Hepatocyte (in vitro differentiated cells): ENCODE results near the gene SLC32A1.

ENCODE experiments used
- CTCF ChIP-seq: fragments of 200-600 bp; sonication (generic); IDR thresholded peaks from 2 replicates; pipeline ENCODE4 v1.5.1; 2016; ENCODE audit warnings: antibody characterized with exemption, mild to moderate bottlenecking; ENCODE audit not compliant: poor library complexity
- EZH2 ChIP-seq: fragments of 200-600 bp; sonication (generic); IDR thresholded peaks from 2 replicates; pipeline ENCODE4 v1.6.1; 2016; ENCODE audit warnings: antibody characterized with exemption, mild to moderate bottlenecking, borderline replicate concordance
- EZH2phosphoT487 ChIP-seq: fragments of 200-600 bp; sonication (generic); IDR thresholded peaks from one replicate; pipeline ENCODE4 v1.6.1; 2018; ENCODE audit warnings: antibody characterized with exemption, mild to moderate bottlenecking, low read depth, moderate library complexity; ENCODE audit not compliant: unreplicated experiment, severe bottlenecking

GRCh38 chr20:38774167-38774566 lies 49.9 kb downstream of the SLC32A1 start:
- TF ChIP-seq CTCF (no peak), EZH2 (no peak), EZH2phosphoT487 (no peak)
